Hematopoietic multipotent progenitor cell treated with erythropoietin and hydrocortisone succinate and interleukin-3 and kit ligand, for 8 days (in vitro differentiated cells): Measurements from ENCODE around the gene EID2B.

Experiments used
- DNase-seq: peaks from one replicate; pipeline ENCODE4 v3.0.0-alpha.2; 2015

Gene EID2B, protein sequence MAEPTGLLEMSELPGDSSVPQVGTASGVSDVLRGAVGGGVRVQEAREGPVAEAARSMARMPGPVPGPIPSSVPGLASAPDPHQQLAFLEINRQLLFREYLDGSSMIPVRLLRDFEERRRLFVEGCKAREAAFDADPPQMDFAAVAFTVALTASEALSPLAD

GRCh38 chr19:39532233-39533002, at the start of gene EID2B:
Gene EID2B, minus strand, starts transcription at chr19:39532852. Its CDS starts 50 bp downstream, at chr19:39532802.
- DNase-seq = peak; percentile 97

DNA sequence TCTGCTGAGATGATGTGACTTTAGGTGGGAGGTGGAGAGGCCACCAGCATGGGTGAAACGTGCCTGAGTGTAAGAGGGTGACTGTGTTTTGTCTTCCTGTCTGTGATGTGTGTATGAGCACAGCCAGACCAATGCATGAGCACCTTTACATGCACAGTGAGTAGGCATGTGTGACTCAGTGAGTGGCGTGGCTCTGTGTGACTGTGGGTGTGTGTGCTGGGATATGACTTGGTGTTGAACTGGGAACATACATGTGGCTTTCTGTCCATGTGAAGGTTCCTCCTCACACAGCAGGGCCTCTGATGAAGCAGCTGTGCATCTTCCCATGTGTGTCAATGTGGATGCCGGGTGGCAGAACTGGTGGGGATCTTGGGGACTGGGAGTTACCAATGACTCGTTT, 49.8 kb upstream of the EID2B start:
- no peak for DNase-seq

DNA sequence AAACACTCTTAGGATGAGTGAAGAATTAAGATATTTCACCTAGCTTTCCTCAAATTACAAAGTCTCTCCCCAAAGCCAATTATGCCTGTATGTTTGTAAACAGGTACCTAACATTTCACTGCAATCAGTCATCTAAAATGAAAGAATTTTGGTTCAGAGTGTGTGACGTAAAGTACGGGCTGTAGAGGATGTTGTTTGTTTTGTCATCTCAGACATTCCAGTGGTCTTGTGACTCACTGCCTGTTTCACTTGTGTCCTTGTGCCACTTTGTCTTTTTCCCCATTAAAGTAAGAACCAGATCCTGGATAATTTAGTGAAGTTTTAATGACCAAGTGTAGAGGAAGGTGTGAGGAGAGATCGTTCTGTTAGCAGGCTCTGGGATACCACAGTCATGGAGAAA, 36.0 kb upstream of the EID2B start:
- DNase-seq = no peak

- DNase-seq = no peak
Observed at GRCh38 chr19:39566064-39566463, 33.4 kb upstream of the EID2B start.

DNA sequence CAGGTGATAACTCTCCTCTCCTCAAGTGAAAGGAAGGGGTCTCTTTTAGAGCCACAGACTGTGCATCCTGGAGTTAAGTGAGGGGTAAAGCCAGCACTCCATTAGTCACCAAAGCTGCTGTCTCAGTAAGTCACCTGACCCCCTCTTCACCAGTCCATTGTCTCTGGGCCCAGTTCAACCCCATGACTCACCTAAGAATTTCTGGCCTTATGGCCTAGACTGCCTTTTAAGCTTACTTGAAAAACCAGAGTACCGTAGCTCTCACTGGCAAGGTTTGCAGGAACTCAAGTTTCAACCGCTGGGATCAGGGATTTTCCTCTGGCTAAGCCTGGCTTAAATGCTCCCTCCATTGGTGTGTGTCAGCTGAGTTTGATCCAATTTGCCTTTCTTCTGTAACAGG, 30.8 kb upstream of the EID2B start:
- DNase-seq = no peak

- DNase-seq = no peak
Observed at GRCh38 chr19:39558624-39559117, 26.0 kb upstream of the EID2B start.

- no peak for DNase-seq
Observed at GRCh38 chr19:39557811-39558623, 25.4 kb upstream of the EID2B start.

DNA sequence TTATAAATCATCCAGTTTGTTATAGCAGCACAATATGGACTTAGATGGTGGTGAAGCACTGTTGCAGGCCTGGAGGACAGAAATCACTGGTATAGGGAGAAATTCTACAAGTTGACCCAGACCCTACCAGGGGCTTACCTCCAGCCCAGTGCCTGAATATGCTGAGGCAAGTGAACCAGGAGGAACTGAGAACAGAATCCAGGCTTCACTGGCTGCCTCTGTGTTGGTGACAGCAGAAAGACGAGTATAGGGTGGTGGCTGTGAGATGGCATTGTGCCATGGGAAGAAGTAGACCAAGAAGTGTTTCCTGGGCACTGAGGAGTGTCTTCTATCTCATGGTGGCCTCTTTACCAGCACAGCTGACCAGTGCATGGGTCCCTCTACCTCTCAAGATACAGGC, 23.2 kb upstream of the EID2B start:
- DNase-seq = no peak

- no peak for DNase-seq
Observed at GRCh38 chr19:39554701-39555311, 22.2 kb upstream of the EID2B start.

- no peak for DNase-seq
Observed at GRCh38 chr19:39553082-39553652, 20.5 kb upstream of the EID2B start.

GRCh38 chr19:39550197-39550596, 17.5 kb upstream of the EID2B start:
- DNase-seq = no peak

DNA sequence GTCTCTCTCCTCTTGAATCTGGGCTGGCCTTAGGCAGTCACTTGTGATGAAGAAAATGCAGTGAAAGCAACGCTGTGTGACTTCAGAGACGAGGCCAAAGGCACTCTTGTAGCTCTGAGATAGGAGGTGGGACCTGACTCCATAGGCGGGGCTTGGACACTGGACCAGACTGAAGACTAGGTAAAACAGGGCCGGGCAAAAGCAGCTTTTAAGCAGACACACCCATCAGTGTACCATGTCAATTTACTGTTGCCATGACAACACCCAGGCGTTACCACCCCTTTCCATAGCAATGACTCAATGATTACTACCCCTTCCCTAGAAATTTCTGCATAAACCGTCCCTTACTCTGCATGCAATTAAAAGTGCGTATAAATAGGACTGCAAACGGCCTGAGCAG, 13.9 kb upstream of the EID2B start:
- no peak for DNase-seq

DNA sequence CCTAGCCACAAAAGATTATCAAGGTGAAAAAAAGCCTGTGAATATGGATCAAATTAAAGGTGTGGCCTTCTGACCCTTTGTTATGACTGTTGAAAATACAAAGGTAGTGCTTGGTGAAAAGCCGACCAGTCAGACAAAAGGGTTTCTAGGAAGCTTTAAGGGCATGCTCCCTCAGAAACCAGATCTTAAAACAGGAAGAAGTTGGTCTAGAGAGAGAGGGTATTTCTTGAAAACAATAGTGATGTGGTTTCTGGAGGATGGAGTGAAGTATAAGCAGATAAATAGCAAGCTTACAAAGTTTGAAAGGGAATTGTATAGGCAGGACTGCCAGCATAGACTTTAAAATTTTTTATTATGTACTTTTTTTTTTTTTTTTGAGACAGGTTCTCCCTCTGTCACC, 12.3 kb upstream of the EID2B start:
- DNase-seq = no peak

GRCh38 chr19:39544226-39544903, 11.7 kb upstream of the EID2B start:
- DNase-seq = no peak

- DNase-seq = no peak
Observed at GRCh38 chr19:39543477-39543857, 10.8 kb upstream of the EID2B start.

DNA sequence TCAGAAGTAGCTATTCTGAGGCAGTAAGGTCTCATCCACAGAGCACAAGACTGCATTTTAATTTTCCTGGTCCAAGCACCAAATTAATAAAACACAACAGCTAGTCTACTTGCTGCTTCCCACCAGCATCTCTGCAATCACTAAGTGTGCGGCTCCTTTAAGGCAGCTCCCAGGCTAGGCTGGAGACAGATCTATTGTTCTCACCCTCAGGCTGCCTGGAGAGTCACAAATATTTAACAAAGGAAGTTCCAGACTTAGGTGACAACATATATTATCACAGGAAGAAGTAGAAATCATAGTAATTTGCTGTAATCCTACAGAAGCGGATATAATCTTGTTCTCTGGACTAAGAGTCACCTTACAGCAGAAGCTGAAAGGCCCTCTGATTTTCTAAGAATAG, 9.6 kb upstream of the EID2B start:
- DNase-seq = no peak

- DNase-seq = no peak
Observed at GRCh38 chr19:39540333-39540673, 7.7 kb upstream of the EID2B start.

GRCh38 chr19:39539518-39540332, 7.1 kb upstream of the EID2B start, which contains the start of gene EID2:
Gene EID2, minus strand, starts transcription at chr19:39540161. Its CDS starts 82 bp downstream, at chr19:39540079.
- peak; percentile 90 for DNase-seq

GRCh38 chr19:39539165-39539517, 6.5 kb upstream of the EID2B start:
- no peak for DNase-seq

DNA sequence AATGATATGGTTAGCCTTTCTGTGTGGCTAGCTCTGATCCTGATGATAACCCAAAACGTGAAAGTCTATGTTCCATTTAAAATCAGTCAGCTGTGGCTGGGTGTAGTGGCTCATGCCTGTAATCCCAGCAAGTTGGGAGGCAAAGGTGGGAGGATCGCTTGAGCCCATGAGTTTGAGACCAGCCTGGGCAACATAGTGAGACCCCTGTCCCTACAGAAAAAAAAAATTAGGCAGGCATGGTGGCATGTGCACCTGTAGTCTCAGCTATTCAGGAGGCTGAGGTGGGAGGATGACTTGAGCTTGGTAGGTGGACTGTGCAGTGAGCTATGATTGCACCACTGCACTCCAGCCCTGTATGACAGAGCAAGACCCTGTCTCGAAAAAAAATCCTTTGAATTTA, 1.1 kb upstream of the EID2B start:
- DNase-seq = no peak

DNA sequence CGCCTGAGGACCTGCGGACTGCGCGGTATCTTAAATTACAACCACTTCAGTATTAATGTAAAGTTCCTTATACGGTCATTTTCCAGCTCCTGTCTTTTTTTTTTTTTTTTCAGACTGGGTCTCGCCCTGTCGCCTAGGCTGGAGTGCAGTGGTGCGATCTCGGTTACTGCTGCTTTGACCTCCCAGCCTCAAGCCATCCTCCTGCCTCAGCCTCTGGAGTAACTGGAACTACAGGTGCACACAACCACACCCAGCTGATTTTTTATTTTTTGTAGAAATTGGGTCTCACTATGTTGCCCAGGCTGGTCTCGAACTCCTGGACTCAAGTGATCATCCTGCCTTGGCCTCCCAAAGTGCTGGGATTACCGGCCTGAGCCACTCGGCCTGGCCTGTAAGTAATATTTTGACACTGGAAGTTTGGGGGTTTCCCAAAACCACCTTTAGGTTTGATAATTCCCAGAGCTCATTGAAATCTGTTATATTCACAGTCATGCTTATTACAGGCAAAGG, 406 bp upstream of the EID2B start:
- no peak for DNase-seq
